ENCODE data around the gene GPATCH8.

The GPATCH8 gene

GRCh38 chr17:44451016-44451627 lies 52.1 kb downstream of the GPATCH8 start:
- no peak for DNase-seq

DNA sequence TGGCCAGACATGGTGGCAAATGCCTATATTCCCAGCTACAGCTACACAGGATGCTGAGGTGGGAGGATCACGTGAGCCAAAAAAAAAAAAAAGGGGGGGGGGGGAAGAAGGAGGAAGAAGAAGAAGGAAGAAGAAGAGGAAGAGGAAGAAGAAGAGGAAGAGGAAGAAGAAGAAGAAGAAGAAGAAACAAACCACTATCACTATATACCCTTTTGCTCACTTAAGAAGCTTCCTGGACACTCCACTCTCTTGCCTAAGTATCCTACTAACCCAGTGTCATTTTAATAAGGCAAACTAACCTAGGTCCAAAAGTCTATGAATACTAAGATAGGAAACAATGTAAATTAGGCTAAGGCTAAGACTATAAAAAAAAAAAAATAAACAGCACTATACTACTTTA lies 54.8 kb downstream of the GPATCH8 start:
- no peak for DNase-seq

DNA sequence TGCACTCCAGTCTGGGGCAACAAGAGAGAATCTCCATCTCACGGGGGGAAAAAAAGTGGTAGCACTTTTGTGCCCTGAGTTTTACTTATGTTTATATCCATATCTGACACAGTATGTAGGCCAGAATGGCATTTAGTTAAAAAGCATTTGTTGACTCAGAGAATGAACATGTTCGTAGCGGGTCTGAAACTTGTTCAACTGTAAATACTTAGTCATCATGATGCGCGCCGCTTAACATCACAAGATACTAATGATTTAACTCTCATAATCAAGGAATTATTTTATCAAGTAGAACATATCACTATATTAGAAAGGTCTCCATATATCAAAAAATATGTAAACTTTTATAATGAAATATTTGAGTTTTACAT lies 58.5 kb downstream of the GPATCH8 start:
- DNase-seq = no peak

DNA sequence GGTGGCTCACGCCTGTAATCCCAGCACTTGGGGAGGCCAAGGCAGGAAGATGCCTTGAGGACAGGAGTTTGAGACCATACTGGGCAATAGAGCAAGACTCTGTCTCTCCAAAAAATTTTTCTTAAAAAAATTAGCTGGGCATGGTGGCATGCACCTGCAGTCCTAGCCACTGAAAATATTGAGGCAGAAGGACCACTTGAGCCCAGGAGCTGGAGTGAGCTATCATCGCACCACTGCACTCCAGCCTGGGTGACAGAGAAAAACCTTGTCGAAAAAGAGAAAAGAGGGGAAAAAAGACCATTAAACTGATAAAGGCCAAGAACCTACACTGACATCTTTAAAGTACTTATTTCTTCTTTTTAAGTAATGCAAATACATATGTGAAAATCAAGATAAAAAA lies 60.4 kb downstream of the GPATCH8 start:
- no peak for DNase-seq

GRCh38 chr17:44439168-44439567 lies 64.0 kb downstream of the GPATCH8 start:
- DNase-seq = no peak

- DNase-seq = no peak
These were observed 64.6 kb downstream of the GPATCH8 start for GRCh38 chr17:44438636-44439035.

- no peak for DNase-seq
These were observed 66.9 kb downstream of the GPATCH8 start for GRCh38 chr17:44436336-44436735.

- DNase-seq = no peak
These were observed 70.7 kb downstream of the GPATCH8 start for GRCh38 chr17:44432254-44433157.

DNA sequence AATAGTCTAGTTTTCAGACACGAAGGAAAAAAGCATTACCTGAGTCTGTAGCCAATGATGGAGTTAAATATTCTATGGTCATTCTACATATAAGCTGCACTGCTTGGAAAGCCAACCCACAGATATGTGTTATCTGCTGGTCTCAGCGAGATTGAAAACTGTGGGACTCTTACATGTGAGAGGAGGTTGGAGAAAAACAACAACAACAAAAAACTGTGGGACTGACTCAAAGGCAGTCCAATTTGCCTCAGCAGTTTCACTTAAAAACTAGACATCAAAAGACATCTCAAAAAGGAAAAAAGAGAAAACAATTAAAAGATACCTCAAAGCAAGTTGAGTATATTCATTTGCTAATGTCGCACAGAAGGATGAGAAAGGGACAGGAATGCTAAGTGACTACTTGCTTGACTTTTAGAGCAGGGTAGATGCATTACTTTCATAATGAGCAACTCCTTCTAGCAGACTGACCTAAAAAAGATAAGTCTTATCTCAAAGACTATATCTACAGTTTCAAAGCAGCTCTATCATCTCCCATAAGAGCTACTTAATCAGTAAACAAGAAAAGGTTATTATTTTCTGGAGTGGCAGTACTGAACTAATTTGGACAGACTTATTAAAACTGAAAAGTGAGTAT lies 78.3 kb downstream of the GPATCH8 start:
- DNase-seq = no peak

DNA sequence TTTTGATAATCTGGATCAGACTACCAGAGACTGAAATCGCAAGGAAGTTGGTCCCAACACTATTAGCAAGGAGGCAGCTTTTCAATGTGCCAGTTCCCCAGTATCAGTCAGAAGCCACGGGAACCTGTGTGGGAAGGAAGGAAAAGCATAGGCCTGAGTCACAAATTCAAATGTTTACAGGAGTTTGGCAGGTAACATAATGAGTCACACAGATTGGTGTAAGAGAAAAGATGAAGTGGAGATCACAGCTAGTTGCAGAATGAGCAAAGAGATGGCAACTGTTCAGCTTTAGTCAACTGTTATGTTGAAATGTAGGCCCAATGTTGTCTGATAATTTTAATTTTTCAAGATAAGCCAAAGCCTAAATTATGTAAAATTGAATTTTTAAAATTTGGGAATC lies 85.7 kb downstream of the GPATCH8 start:
- DNase-seq = no peak

DNA sequence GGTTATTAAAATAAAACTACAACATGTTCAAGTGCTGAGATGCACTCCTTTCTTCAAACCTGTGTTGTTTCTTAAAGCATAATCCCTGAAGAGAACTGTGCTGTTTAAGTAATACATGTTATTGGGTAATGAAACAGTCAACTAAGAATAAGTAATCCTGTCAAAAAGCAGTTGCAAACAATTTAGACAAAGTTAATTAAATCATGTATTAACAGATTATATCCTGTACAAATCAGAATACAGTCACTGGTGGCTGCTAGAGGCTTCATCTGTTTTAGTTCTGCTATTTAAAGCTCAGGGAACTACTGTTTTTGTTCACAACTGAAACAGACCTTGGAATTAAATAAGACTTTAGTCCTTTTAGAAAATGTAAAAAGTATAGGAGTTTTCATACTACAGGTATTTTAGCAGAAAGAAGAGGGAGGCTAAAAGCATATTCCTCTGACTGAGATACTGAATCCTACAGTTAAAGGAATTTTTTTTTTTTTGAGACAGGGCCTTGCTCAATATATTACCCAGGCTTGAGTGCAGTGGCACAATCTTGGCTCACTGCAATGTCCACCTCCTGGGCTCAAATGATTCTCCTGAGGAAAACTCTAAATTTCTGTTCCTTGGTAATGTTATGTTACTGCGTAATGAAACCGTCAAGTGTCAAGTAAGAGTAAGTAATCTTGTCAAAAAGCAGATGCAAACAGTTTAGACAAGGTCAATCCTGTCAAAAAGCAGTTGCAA lies 86.5 kb downstream of the GPATCH8 start:
- no peak for DNase-seq

GRCh38 chr17:44414394-44415155 lies 88.6 kb downstream of the GPATCH8 start:
- no peak for DNase-seq

GRCh38 chr17:44409309-44410028 lies 93.7 kb downstream of the GPATCH8 start:
- no peak for DNase-seq

DNA sequence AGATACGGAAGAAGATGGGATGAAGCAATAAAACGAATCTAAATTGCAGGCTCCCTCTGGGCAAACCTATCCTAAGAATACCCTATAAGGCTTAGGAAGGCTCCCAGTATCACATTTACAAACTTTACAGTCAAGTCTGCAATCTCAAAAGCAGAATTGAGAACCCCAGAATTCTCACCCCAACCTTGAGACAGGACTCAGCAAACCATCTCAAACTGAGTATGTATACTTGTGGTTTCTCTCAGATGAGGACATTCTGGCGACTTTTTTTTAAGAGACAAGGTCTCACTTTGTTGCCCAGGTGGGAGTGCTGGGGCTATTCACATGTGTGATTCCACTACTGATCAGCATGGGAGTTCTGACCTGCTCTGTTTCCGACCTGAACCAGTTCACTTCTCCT lies 94.4 kb downstream of the GPATCH8 start:
- DNase-seq = no peak

- DNase-seq = no peak
These were observed 100.5 kb downstream of the GPATCH8 start for GRCh38 chr17:44402564-44403172.

- no peak for DNase-seq
These were observed 102.9 kb downstream of the GPATCH8 start for GRCh38 chr17:44400226-44400847.

DNA sequence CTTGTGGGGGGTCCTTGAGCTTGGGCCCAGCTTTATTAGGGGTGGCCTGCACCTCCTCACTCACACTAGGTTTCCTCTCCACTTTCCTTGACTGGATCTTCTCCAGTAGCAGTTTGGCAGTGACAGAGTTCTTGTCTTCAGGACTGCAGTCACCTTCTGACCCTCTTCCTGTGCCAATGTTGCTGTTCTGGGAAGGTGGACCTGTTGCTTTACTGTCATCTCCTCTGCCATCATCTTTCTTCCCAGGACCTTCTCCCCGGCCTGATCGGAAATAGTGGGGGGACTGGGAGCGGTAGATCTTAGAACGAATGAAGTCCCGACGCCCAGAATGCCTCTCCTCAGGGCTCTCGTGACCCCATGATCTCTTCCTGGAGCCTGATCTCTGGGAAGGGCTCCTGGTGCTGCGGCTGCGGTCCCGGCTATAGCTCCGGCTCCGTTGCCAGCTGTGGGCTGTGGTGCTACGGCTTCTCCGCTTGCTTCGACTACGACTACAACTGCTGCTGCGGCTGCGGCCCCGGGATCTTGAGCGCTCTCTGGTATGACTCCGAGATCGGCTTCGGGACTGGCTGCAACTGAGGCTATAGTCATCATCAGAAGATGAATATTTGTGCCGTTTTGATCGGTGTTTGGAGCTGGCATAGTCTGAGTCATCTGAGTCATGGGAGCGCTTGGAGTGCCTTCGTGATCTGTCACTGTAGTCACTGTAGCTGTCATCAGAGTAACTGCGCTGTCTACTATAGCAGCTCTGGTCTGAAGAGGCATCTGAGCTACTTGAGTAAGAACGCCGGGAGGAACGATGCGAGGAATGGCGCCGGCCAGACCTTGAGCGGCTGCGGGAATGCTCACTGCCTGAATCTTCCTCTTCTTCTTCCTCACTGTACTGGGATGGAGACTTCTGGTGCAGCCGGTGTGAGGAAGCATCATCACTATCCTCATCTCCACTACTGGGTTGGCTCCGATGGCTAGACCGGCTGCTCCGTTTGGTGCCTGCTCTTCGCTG lies 104.2 kb downstream of the GPATCH8 start:
- DNase-seq = no peak

DNA sequence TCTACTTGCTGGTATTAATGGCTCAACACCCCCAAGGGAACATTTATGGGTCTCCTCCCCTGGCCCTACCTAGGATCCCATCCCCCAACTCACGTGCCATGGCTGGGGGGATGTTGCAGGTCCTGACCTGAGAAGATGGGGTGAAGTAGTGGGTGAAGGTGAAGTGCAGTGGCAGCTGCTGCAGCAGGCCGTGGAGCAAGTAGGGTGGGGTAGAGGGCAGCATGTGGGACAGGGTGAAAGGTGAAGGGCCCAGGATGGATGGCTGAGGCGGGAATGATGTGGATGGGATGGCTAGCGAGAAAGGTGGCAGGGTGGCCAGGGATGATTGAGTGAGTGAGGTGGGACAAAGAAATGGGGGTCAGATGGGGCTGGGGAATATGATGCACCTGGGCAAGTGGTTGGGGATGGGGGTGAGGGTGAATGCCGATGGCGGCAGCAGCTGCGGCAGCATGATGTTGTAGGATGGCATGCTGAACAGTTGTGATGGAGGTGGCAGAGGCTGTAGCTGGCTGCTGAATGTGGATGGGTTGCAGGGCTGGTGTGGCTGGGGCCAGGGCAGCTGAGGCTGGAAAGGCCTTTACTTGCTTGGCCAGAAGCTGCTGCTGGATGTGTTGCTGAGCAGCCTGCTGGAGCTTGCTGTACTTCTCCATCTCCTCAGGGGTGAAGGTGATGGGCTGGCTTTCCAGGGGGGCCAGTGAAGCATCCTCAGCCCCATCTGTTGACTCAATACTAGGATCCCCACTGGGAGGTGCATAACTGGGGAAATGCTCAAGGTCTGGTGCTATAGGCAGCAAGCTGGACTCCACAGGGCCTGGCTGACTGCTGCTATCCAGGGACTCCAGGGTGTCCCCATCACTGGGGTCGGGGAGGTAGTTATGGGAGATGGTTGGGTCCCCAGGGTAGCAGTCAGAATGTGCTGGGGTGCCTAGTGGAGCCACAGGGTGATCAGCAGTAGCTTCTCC lies 105.4 kb downstream of the GPATCH8 start:
- DNase-seq = no peak
